ENCODE results near the gene DDX24. TPM values are rescaled to one million over a fixed set of nuclear protein-coding genes. Genes with fewer than 3 reads are reported as not detected.
A peak's percentile ranks its signal among the peaks of the same experiment; 100 is the strongest.

DDX24 gene
- total RNA-seq (100 to 1,000 TPM; 142 to 259 TPM), polyA plus RNA-seq (ENCODE audit: insufficient read length in 2 of 2) (100 to 1,000 TPM; 242 to 263 TPM)
- long read RNA-seq, donor 1, full-length matches to known transcripts: 111 of 145 reads
- long read RNA-seq, donor 1, partial matches to known transcripts: 34 of 145 reads
- long read RNA-seq, donor 1, other reads (novel, unspliced or antisense): 0 of 145 reads
- long read RNA-seq, donor 2, full-length matches to known transcripts: 49 of 64 reads
- long read RNA-seq, donor 2, partial matches to known transcripts: 15 of 64 reads
- long read RNA-seq, donor 2, other reads (novel, unspliced or antisense): 0 of 64 reads
- long read RNA-seq, donor 3, full-length matches to known transcripts: 81 of 87 reads
- long read RNA-seq, donor 3, partial matches to known transcripts: 6 of 87 reads
- long read RNA-seq, donor 3, other reads (novel, unspliced or antisense): 0 of 87 reads
- long read RNA-seq, donor 4, full-length matches to known transcripts: 53 of 64 reads
- long read RNA-seq, donor 4, partial matches to known transcripts: 11 of 64 reads
- long read RNA-seq, donor 4, other reads (novel, unspliced or antisense): 0 of 64 reads

GRCh38 chr14:94080621-94081385 lies at the start of gene DDX24, which contains the start of gene IFI27L1:
Gene DDX24, minus strand, starts transcription at chr14:94081202. Its CDS starts 1,460 bp downstream, at chr14:94079742.
Gene IFI27L1, plus strand, starts transcription at chr14:94081310. Its CDS starts 15,628 bp downstream, at chr14:94096938.
- WGBS (ENCODE audit: insufficient coverage): under 1% methylated on average over 75 of the region's 77 CpGs
- Histone ChIP-seq H3K36me3 (ENCODE audit: control insufficient read depth, insufficient read depth, low read length) (peaks cover 9% of the 10 kb centered on the region), H3K4me3 (ENCODE audit: low read depth, low read length) (peak within 1 kb of the TSS; percentile 97), H3K27me3 (ENCODE audit: control insufficient read depth, insufficient read depth, low read length) (no peaks in the 10 kb centered on the region), H3K9me3 (ENCODE audit: control insufficient read depth, insufficient read depth, low read length) (no peaks in the 10 kb centered on the region), H3K27ac (ENCODE audit: low read depth, low read length) (peak within 1 kb of the TSS; percentile 96), H3K4me1 (ENCODE audit: control insufficient read depth, insufficient read depth, low read length) (peaks cover 15% of the 10 kb centered on the region)
- peak; percentile 82 to 99 (median 90) for DNase-seq (ENCODE audit: low read depth in 4 of 6, low spot score in 6 of 6)

- Histone ChIP-seq H3K9me3 (ENCODE audit: control insufficient read depth, insufficient read depth, low read length) (no peaks in the 10 kb centered on the region), H3K27me3 (ENCODE audit: control insufficient read depth, insufficient read depth, low read length) (no peaks in the 10 kb centered on the region), H3K36me3 (ENCODE audit: control insufficient read depth, insufficient read depth, low read length) (no peaks in the 10 kb centered on the region), H3K27ac (ENCODE audit: low read depth, low read length) (peak overlapping the region; percentile 89), H3K4me1 (ENCODE audit: control insufficient read depth, insufficient read depth, low read length) (peaks cover 23% of the 10 kb centered on the region), H3K4me3 (ENCODE audit: low read depth, low read length) (peak overlapping the region; percentile 63)
- 0% methylated on average over 8 of the region's 12 CpGs for WGBS (ENCODE audit: insufficient coverage)
- DNase-seq (ENCODE audit: low read depth in 4 of 6, low spot score in 6 of 6): peak in 4 of 6 donors; percentile 61 to 86 (median 73)
These were observed 48.9 kb upstream of the DDX24 start for GRCh38 chr14:94129758-94130414.

GRCh38 chr14:94129111-94129757 lies 48.2 kb upstream of the DDX24 start, which contains the start of gene IFI27L2:
Gene IFI27L2, minus strand, starts transcription at chr14:94129604. Its CDS starts 40 bp downstream, at chr14:94129564.
- Histone ChIP-seq H3K36me3 (ENCODE audit: control insufficient read depth, insufficient read depth, low read length) (no peaks in the 10 kb centered on the region), H3K27ac (ENCODE audit: low read depth, low read length) (peak within 1 kb of the TSS; percentile 89), H3K27me3 (ENCODE audit: control insufficient read depth, insufficient read depth, low read length) (no peaks in the 10 kb centered on the region), H3K4me3 (ENCODE audit: low read depth, low read length) (peak within 1 kb of the TSS; percentile 63), H3K9me3 (ENCODE audit: control insufficient read depth, insufficient read depth, low read length) (no peaks in the 10 kb centered on the region), H3K4me1 (ENCODE audit: control insufficient read depth, insufficient read depth, low read length) (peaks cover 23% of the 10 kb centered on the region)
- peak; percentile 63 to 94 (median 78) for DNase-seq (ENCODE audit: low read depth in 4 of 6, low spot score in 6 of 6)
- 1% methylated on average over 22 of the region's 27 CpGs for WGBS (ENCODE audit: insufficient coverage)

- peaks cover 23% of the 10 kb centered on the region for H3K4me1 ChIP-seq (ENCODE audit: control insufficient read depth, insufficient read depth, low read length)
- H3K4me3 ChIP-seq (ENCODE audit: low read depth, low read length): peak overlapping the region; percentile 63
- no peak for DNase-seq (ENCODE audit: low read depth in 4 of 6, low spot score in 6 of 6)
- H3K9me3 ChIP-seq (ENCODE audit: control insufficient read depth, insufficient read depth, low read length): no peaks in the 10 kb centered on the region
- H3K27me3 ChIP-seq (ENCODE audit: control insufficient read depth, insufficient read depth, low read length): no peaks in the 10 kb centered on the region
- no peaks in the 10 kb centered on the region for H3K36me3 ChIP-seq (ENCODE audit: control insufficient read depth, insufficient read depth, low read length)
- H3K27ac ChIP-seq (ENCODE audit: low read depth, low read length): peak overlapping the region; percentile 89
- 84% methylated on average over 14 of the region's 14 CpGs for WGBS (ENCODE audit: insufficient coverage)
These were observed 47.3 kb upstream of the DDX24 start for GRCh38 chr14:94128216-94128839.

GRCh38 chr14:94127330-94127729 lies 46.3 kb upstream of the DDX24 start:
- H3K27me3 ChIP-seq (ENCODE audit: control insufficient read depth, insufficient read depth, low read length): no peaks in the 10 kb centered on the region
- WGBS (ENCODE audit: insufficient coverage): 93% methylated on average over 3 of the region's 6 CpGs
- no peak overlapping the region for H3K4me3 ChIP-seq (ENCODE audit: low read depth, low read length)
- H3K4me1 ChIP-seq (ENCODE audit: control insufficient read depth, insufficient read depth, low read length): peaks cover 23% of the 10 kb centered on the region
- no peak overlapping the region for H3K27ac ChIP-seq (ENCODE audit: low read depth, low read length)
- no peak for DNase-seq (ENCODE audit: low read depth in 4 of 6, low spot score in 6 of 6)
- H3K36me3 ChIP-seq (ENCODE audit: control insufficient read depth, insufficient read depth, low read length): no peaks in the 10 kb centered on the region
- no peaks in the 10 kb centered on the region for H3K9me3 ChIP-seq (ENCODE audit: control insufficient read depth, insufficient read depth, low read length)

- Histone ChIP-seq H3K27me3 (ENCODE audit: control insufficient read depth, insufficient read depth, low read length) (no peaks in the 10 kb centered on the region), H3K9me3 (ENCODE audit: control insufficient read depth, insufficient read depth, low read length) (no peaks in the 10 kb centered on the region), H3K4me1 (ENCODE audit: control insufficient read depth, insufficient read depth, low read length) (peaks cover 23% of the 10 kb centered on the region), H3K27ac (ENCODE audit: low read depth, low read length) (no peak overlapping the region), H3K4me3 (ENCODE audit: low read depth, low read length) (no peak overlapping the region), H3K36me3 (ENCODE audit: control insufficient read depth, insufficient read depth, low read length) (no peaks in the 10 kb centered on the region)
- DNase-seq (ENCODE audit: low read depth in 4 of 6, low spot score in 6 of 6): no peak
- WGBS (ENCODE audit: insufficient coverage): 77% methylated on average over 4 of the region's 5 CpGs
These were observed 45.8 kb upstream of the DDX24 start for GRCh38 chr14:94126800-94127199.

GRCh38 chr14:94126419-94126677 lies 45.3 kb upstream of the DDX24 start:
- Histone ChIP-seq H3K9me3 (ENCODE audit: control insufficient read depth, insufficient read depth, low read length) (no peaks in the 10 kb centered on the region), H3K27ac (ENCODE audit: low read depth, low read length) (no peak overlapping the region), H3K36me3 (ENCODE audit: control insufficient read depth, insufficient read depth, low read length) (no peaks in the 10 kb centered on the region), H3K4me3 (ENCODE audit: low read depth, low read length) (no peak overlapping the region), H3K27me3 (ENCODE audit: control insufficient read depth, insufficient read depth, low read length) (no peaks in the 10 kb centered on the region), H3K4me1 (ENCODE audit: control insufficient read depth, insufficient read depth, low read length) (peaks cover 26% of the 10 kb centered on the region)
- 100% methylated on average over 1 of the region's 1 CpG for WGBS (ENCODE audit: insufficient coverage)
- DNase-seq (ENCODE audit: low read depth in 4 of 6, low spot score in 6 of 6): no peak

GRCh38 chr14:94125659-94126418 lies 44.8 kb upstream of the DDX24 start:
- DNase-seq (ENCODE audit: low read depth in 4 of 6, low spot score in 6 of 6): no peak
- WGBS (ENCODE audit: insufficient coverage): 90% methylated on average over 4 of the region's 6 CpGs

More at GRCh38 chr14:94125659-94126418, 44.8 kb upstream of the DDX24 start:
- Histone ChIP-seq H3K36me3 (ENCODE audit: control insufficient read depth, insufficient read depth, low read length) (no peaks in the 10 kb centered on the region), H3K4me3 (ENCODE audit: low read depth, low read length) (no peak overlapping the region), H3K27ac (ENCODE audit: low read depth, low read length) (no peak overlapping the region), H3K4me1 (ENCODE audit: control insufficient read depth, insufficient read depth, low read length) (peaks cover 27% of the 10 kb centered on the region), H3K27me3 (ENCODE audit: control insufficient read depth, insufficient read depth, low read length) (no peaks in the 10 kb centered on the region), H3K9me3 (ENCODE audit: control insufficient read depth, insufficient read depth, low read length) (no peaks in the 10 kb centered on the region)

Data from spinal cord (tissue), 10 donors.